ENCODE measurements around the gene DPH1. TPM values are rescaled to one million over a fixed set of nuclear protein-coding genes. Genes with fewer than 3 reads are reported as not detected.

Gene DPH1
- total and polyA plus RNA-seq, 2 of the 4 experiments (the other 2 are of a cell fraction): 24.4 to 49.9 TPM

DNA sequence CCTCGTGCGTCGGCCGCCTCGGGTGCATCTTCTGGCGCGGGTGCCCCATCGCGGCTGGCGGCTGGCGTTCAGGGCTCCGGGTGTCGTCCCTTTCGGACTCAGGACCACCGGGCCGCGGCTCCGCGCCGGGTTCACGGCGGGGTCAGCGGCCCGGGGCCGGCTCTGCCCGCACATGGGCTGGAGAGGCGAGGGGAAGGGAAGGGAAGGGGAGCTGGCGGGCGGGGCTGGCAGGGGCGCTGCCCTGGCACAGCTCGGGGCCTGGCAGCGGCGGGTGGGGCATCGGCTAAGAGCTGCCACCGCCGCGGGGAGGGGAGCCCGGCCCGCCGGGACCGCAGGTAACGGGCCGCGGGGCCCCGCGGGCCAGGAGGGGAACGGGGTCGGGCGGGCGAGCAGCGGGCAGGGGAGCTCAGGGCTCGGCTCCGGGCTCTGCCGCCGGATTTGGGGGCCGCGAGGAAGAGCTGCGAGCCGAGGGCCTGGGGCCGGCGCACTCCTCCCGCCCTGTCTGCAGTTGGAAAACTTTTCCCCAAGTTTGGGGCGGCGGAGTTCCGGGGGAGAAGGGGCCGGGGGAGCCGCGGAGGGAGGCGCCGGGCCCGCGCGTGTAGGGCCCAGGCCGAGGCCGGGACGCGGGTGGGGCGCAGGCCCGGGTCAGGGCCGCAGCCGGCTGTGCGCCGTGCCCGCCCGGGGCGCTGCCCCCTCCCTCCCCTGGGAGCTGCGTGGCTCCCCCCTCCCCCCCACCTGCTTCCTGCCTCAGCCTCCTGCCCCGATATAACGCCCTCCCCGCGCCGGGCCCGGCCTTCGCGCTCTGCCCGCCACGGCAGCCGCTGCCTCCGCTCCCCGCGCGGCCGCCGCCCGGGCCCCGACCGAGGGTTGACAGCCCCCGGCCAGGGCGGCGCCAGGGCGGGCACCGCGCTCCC, 25.6 kb downstream of the DPH1 start (continued):
- no peak for TF ChIP-seq MXI1 (IDR thresholded peaks at IDR 0.05; ENCODE audit: borderline replicate concordance, low read depth, low read length)
- TF ChIP-seq RAD21 (IDR thresholded peaks at IDR 0.05; ENCODE audit: low read length): no peak
- no peak for TF ChIP-seq FOS (IDR thresholded peaks at IDR 0.05; ENCODE audit: low read depth, low read length)
- peak; percentile 20; the same call in 1 of the 2 replicates for TF ChIP-seq POLR2A (IDR thresholded peaks at IDR 0.05; ENCODE audit: low read depth, low read length)
